ENCODE data around the gene SPRY4. TPM values are rescaled to one million over a fixed set of nuclear protein-coding genes. Genes with fewer than 3 reads are reported as not detected.
"Not testable (repeated sequence)": the region's sequence is repeated elsewhere in the genome, so short reads cannot be mapped to it uniquely, and the experiment has no call there.

The SPRY4 gene
- polyA plus RNA-seq, 1 donor, result 41.7 TPM

- Histone ChIP-seq H3K9me3 (ENCODE audit: control insufficient read depth, low read depth, low read length) (no peaks in the 10 kb centered on the region), H3K4me1 (ENCODE audit: control insufficient read depth, insufficient read depth, low read length) (peaks cover 15% of the 10 kb centered on the region), H3K36me3 (ENCODE audit: control insufficient read depth, insufficient read depth, low read length) (no peaks in the 10 kb centered on the region), H3K27ac (ENCODE audit: low read length) (no peak overlapping the region), H3K27me3 (ENCODE audit: control insufficient read depth, insufficient read depth, low read length) (no peaks in the 10 kb centered on the region), H3K4me3 (ENCODE audit: low read length) (no peak overlapping the region)
- WGBS (ENCODE audit: insufficient coverage, low lambda C conversion rate), result no CpG with 5 or more reads among the region's 5 CpGs
- DNase-seq, result no peak
These were observed 33.8 kb upstream of the SPRY4 start for GRCh38 chr5:142358648-142359047.

- DNase-seq, result no peak
- Histone ChIP-seq H3K9me3 (ENCODE audit: control insufficient read depth, low read depth, low read length) (no peaks in the 10 kb centered on the region), H3K27ac (ENCODE audit: low read length) (peak overlapping the region; percentile 54), H3K36me3 (ENCODE audit: control insufficient read depth, insufficient read depth, low read length) (no peaks in the 10 kb centered on the region), H3K4me1 (ENCODE audit: control insufficient read depth, insufficient read depth, low read length) (peaks cover 15% of the 10 kb centered on the region), H3K4me3 (ENCODE audit: low read length) (no peak overlapping the region), H3K27me3 (ENCODE audit: control insufficient read depth, insufficient read depth, low read length) (no peaks in the 10 kb centered on the region)
- no CpG with 5 or more reads among the region's 5 CpGs for WGBS (ENCODE audit: insufficient coverage, low lambda C conversion rate)
These were observed 33.3 kb upstream of the SPRY4 start for GRCh38 chr5:142358121-142358520.

- Histone ChIP-seq H3K9me3 (ENCODE audit: control insufficient read depth, low read depth, low read length) (no peaks in the 10 kb centered on the region), H3K27me3 (ENCODE audit: control insufficient read depth, insufficient read depth, low read length) (no peaks in the 10 kb centered on the region), H3K4me3 (ENCODE audit: low read length) (peak overlapping the region; percentile 63), H3K4me1 (ENCODE audit: control insufficient read depth, insufficient read depth, low read length) (peaks cover 10% of the 10 kb centered on the region), H3K27ac (ENCODE audit: low read length) (peak overlapping the region; percentile 54), H3K36me3 (ENCODE audit: control insufficient read depth, insufficient read depth, low read length) (no peaks in the 10 kb centered on the region)
- DNase-seq, result no peak
- no CpG with 5 or more reads among the region's 14 CpGs for WGBS (ENCODE audit: insufficient coverage, low lambda C conversion rate)
These were observed 32.8 kb upstream of the SPRY4 start for GRCh38 chr5:142357469-142358090.

- Histone ChIP-seq H3K27ac (ENCODE audit: low read length) (peak overlapping the region; percentile 54), H3K4me3 (ENCODE audit: low read length) (peak overlapping the region; percentile 63), H3K36me3 (ENCODE audit: control insufficient read depth, insufficient read depth, low read length) (no peaks in the 10 kb centered on the region), H3K4me1 (ENCODE audit: control insufficient read depth, insufficient read depth, low read length) (peaks cover 10% of the 10 kb centered on the region), H3K27me3 (ENCODE audit: control insufficient read depth, insufficient read depth, low read length) (no peaks in the 10 kb centered on the region), H3K9me3 (ENCODE audit: control insufficient read depth, low read depth, low read length) (no peaks in the 10 kb centered on the region)
- no CpG with 5 or more reads among the region's 82 CpGs for WGBS (ENCODE audit: insufficient coverage, low lambda C conversion rate)
- peak; percentile 73 to 88 for DNase-seq
These were observed 32.1 kb upstream of the SPRY4 start for GRCh38 chr5:142356716-142357468.

- Histone ChIP-seq H3K4me1 (ENCODE audit: control insufficient read depth, insufficient read depth, low read length) (peaks cover 10% of the 10 kb centered on the region), H3K4me3 (ENCODE audit: low read length) (peak overlapping the region; percentile 63), H3K27me3 (ENCODE audit: control insufficient read depth, insufficient read depth, low read length) (no peaks in the 10 kb centered on the region), H3K36me3 (ENCODE audit: control insufficient read depth, insufficient read depth, low read length) (no peaks in the 10 kb centered on the region), H3K27ac (ENCODE audit: low read length) (peak overlapping the region; percentile 54), H3K9me3 (ENCODE audit: control insufficient read depth, low read depth, low read length) (no peaks in the 10 kb centered on the region)
- DNase-seq, result no peak
- no CpG with 5 or more reads among the region's 14 CpGs for WGBS (ENCODE audit: insufficient coverage, low lambda C conversion rate)
These were observed 31.5 kb upstream of the SPRY4 start for GRCh38 chr5:142356349-142356715.

- H3K27me3 ChIP-seq (ENCODE audit: control insufficient read depth, insufficient read depth, low read length), result no peaks in the 10 kb centered on the region
- no peak for DNase-seq
- WGBS (ENCODE audit: insufficient coverage, low lambda C conversion rate), result no CpG with 5 or more reads among the region's 4 CpGs
These were observed 28.3 kb upstream of the SPRY4 start for GRCh38 chr5:142353071-142353472.

GRCh38 chr5:142350021-142350420 lies 25.2 kb upstream of the SPRY4 start:
- no peak overlapping the region for H3K27ac ChIP-seq (ENCODE audit: low read length)
- peaks cover 4% of the 10 kb centered on the region for H3K9me3 ChIP-seq (ENCODE audit: control insufficient read depth, low read depth, low read length)
- no peak overlapping the region for H3K4me3 ChIP-seq (ENCODE audit: low read length)
- H3K36me3 ChIP-seq (ENCODE audit: control insufficient read depth, insufficient read depth, low read length), result no peaks in the 10 kb centered on the region
- H3K27me3 ChIP-seq (ENCODE audit: control insufficient read depth, insufficient read depth, low read length), result no peaks in the 10 kb centered on the region
- H3K4me1 ChIP-seq (ENCODE audit: control insufficient read depth, insufficient read depth, low read length), result no peaks in the 10 kb centered on the region
- DNase-seq, result no peak

More at GRCh38 chr5:142353071-142353472, 28.3 kb upstream of the SPRY4 start:
- Histone ChIP-seq H3K9me3 (ENCODE audit: control insufficient read depth, low read depth, low read length) (no peaks in the 10 kb centered on the region), H3K4me3 (ENCODE audit: low read length) (no peak overlapping the region), H3K27ac (ENCODE audit: low read length) (no peak overlapping the region), H3K4me1 (ENCODE audit: control insufficient read depth, insufficient read depth, low read length) (peaks cover 10% of the 10 kb centered on the region), H3K36me3 (ENCODE audit: control insufficient read depth, insufficient read depth, low read length) (no peaks in the 10 kb centered on the region)

- WGBS (ENCODE audit: insufficient coverage, low lambda C conversion rate), result 100% methylated on average over 2 of the region's 2 CpGs
- H3K4me1 ChIP-seq (ENCODE audit: control insufficient read depth, insufficient read depth, low read length), result no peaks in the 10 kb centered on the region
- H3K27me3 ChIP-seq (ENCODE audit: control insufficient read depth, insufficient read depth, low read length), result no peaks in the 10 kb centered on the region
- H3K9me3 ChIP-seq (ENCODE audit: control insufficient read depth, low read depth, low read length), result peaks cover 11% of the 10 kb centered on the region
- no peak for DNase-seq
- H3K4me3 ChIP-seq (ENCODE audit: low read length), result no peak overlapping the region
- no peaks in the 10 kb centered on the region for H3K36me3 ChIP-seq (ENCODE audit: control insufficient read depth, insufficient read depth, low read length)
- no peak overlapping the region for H3K27ac ChIP-seq (ENCODE audit: low read length)
These were observed 21.9 kb upstream of the SPRY4 start for GRCh38 chr5:142346706-142347105.

GRCh38 chr5:142344915-142345314 lies 20.1 kb upstream of the SPRY4 start:
- not testable (repeated sequence) for H3K4me3 ChIP-seq (ENCODE audit: low read length); DNase-seq; H3K27ac ChIP-seq (ENCODE audit: low read length); H3K27me3 ChIP-seq (ENCODE audit: control insufficient read depth, insufficient read depth, low read length); H3K36me3 ChIP-seq (ENCODE audit: control insufficient read depth, insufficient read depth, low read length); H3K4me1 ChIP-seq (ENCODE audit: control insufficient read depth, insufficient read depth, low read length)
- H3K9me3 ChIP-seq (ENCODE audit: control insufficient read depth, low read depth, low read length), result peaks cover 11% of the 10 kb centered on the region
- WGBS (ENCODE audit: insufficient coverage, low lambda C conversion rate), result no CpG with 5 or more reads among the region's 3 CpGs

GRCh38 chr5:142343531-142343930 lies 18.7 kb upstream of the SPRY4 start:
- Histone ChIP-seq H3K27me3 (ENCODE audit: control insufficient read depth, insufficient read depth, low read length) (no peaks in the 10 kb centered on the region), H3K9me3 (ENCODE audit: control insufficient read depth, low read depth, low read length) (peaks cover 11% of the 10 kb centered on the region), H3K36me3 (ENCODE audit: control insufficient read depth, insufficient read depth, low read length) (no peaks in the 10 kb centered on the region), H3K27ac (ENCODE audit: low read length) (no peak overlapping the region), H3K4me3 (ENCODE audit: low read length) (no peak overlapping the region), H3K4me1 (ENCODE audit: control insufficient read depth, insufficient read depth, low read length) (no peaks in the 10 kb centered on the region)
- 100% methylated on average over 1 of the region's 4 CpGs for WGBS (ENCODE audit: insufficient coverage, low lambda C conversion rate)
- no peak for DNase-seq

Measured in large intestine (tissue), 3 donors.